Endodermal cell (in vitro differentiated cells): ENCODE measurements around the gene DIP2B. TPM values are rescaled to one million over a fixed set of nuclear protein-coding genes. Genes with fewer than 3 reads are reported as not detected.
A peak's percentile ranks its signal among the peaks of the same experiment; 100 is the strongest.

Source experiments
- DNase-seq: peaks from one replicate; pipeline ENCODE4 v3.0.0-alpha.2; 2017
- H3K27ac ChIP-seq: 2 replicates; pipeline ENCODE4 v1.5.1; 2013; ENCODE audit warnings: mild to moderate bottlenecking, low read depth, low read length, moderate library complexity
- H3K27me3 ChIP-seq: 2 replicates; pipeline ENCODE4 v1.6.1; 2013; ENCODE audit warnings: mild to moderate bottlenecking, low read length, moderate library complexity; ENCODE audit not compliant: insufficient read depth, control insufficient read depth, poor library complexity, severe bottlenecking
- H3K36me3 ChIP-seq: 2 replicates; pipeline ENCODE4 v1.7.0; 2013; ENCODE audit warnings: mild to moderate bottlenecking, low read length, moderate library complexity; ENCODE audit not compliant: control insufficient read depth, insufficient read depth
- H3K4me1 ChIP-seq: one replicate; pipeline ENCODE4 v1.7.0; 2013; ENCODE audit warnings: low read length; ENCODE audit not compliant: control insufficient read depth, insufficient read depth
- H3K4me3 ChIP-seq: 2 replicates; pipeline ENCODE4 v1.5.1; 2013; ENCODE audit warnings: mild to moderate bottlenecking, low read length, moderate library complexity
- H3K9ac ChIP-seq: 2 replicates; pipeline ENCODE4 v1.6.1; 2013; ENCODE audit warnings: mild to moderate bottlenecking, low read length, moderate library complexity; ENCODE audit not compliant: poor library complexity, severe bottlenecking; ENCODE audit errors: extremely low read depth
- H3K9me3 ChIP-seq: 2 replicates; pipeline ENCODE4 v1.6.1; 2013; ENCODE audit warnings: mild to moderate bottlenecking, low read length, moderate library complexity; ENCODE audit not compliant: control insufficient read depth
- H3K27ac Mint-ChIP-seq: 2 replicates; pipeline ENCODE4 v1.8.0; 2020; ENCODE audit warnings: mixed read lengths
- H3K27me3 Mint-ChIP-seq: 2 replicates; pipeline ENCODE4 v1.8.0; 2021; ENCODE audit warnings: mild to moderate bottlenecking, mixed read lengths; ENCODE audit not compliant: insufficient read depth
- H3K36me3 Mint-ChIP-seq: 2 replicates; pipeline ENCODE4 v1.8.0; 2020; ENCODE audit warnings: low read depth, mixed read lengths
- H3K4me1 Mint-ChIP-seq: 2 replicates; pipeline ENCODE4 v1.8.0; 2020; ENCODE audit warnings: mixed read lengths
- H3K4me3 Mint-ChIP-seq: 2 replicates; pipeline ENCODE4 v1.8.0; 2020; ENCODE audit warnings: mild to moderate bottlenecking, moderate library complexity, mixed read lengths
- H3K9me3 Mint-ChIP-seq: 2 replicates; pipeline ENCODE4 v1.8.0; 2020; ENCODE audit warnings: mild to moderate bottlenecking, mixed read lengths
- WGBS, 2 experiments: methylation state at CpG; one replicate each; pipeline versions ENCODE4 v1.1.5 to v1.1.7; 2013; ENCODE audit warnings: missing lambda C conversion rate in 2 of 2, mixed read lengths in 1 of 2; ENCODE audit not compliant: insufficient coverage in 1 of 2, insufficient read length in 1 of 2; 5-methylcytosine and 5-hydroxymethylcytosine counted together
- total RNA-seq, 2 donors: library from RNA; stranded (reverse); fragmentation: NEBNext Ultra II Directional in 1 of 2; extraction: Animal tissue kit (Norgen Biotek cat#: 25700) in 1 of 2; gene quantifications; 2 replicates in 1 of 2; 3 replicates in 1 of 2; pipeline ENCODE4 v1.2.1, GENCODE V29; 2021
- TF ChIP-seq, protein P1 (sequence below): fragments of 200-600 bp; sonication (generic); conservative IDR thresholded peaks from 2 replicates; pipeline ENCODE4 v1.5.0; 2021; ENCODE audit warnings: antibody characterized with exemption, mild to moderate bottlenecking

Gene DIP2B
- total RNA-seq, 2 donors from 2014 or later = 20.6 to 21.3 TPM

DNA sequence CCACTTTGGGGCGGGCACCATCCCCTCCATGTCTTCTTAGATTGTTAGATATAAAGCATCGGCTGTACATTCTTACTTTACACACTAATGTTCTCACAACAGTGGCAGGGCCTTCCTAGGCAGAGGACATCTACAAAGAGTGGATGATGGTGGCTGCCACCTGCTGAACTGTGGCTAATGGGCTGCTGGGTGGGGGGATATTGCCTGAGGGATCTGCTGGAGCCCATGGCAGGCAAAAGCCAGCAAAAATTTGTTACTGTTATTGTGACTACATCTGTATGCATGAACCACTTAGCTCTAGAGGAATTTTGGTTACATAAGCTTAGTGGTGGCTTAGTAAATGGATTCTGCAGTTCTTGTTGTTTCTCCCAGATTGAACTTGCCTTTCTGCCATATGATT is 52.6 kb downstream of the DIP2B start:
- H3K36me3 Mint-ChIP-seq = peaks cover 3% of the 10 kb centered on the region
- no peaks in the 10 kb centered on the region for H3K27me3 Mint-ChIP-seq
- Histone ChIP-seq H3K27ac (no peak overlapping the region), H3K9ac (no peak overlapping the region), H3K27me3 (no peaks in the 10 kb centered on the region), H3K4me1 (no peaks in the 10 kb centered on the region), H3K9me3 (no peaks in the 10 kb centered on the region), H3K36me3 (no peaks in the 10 kb centered on the region), H3K4me3 (no peak overlapping the region)
- H3K9me3 Mint-ChIP-seq = no peaks in the 10 kb centered on the region
- H3K4me1 Mint-ChIP-seq = peaks cover 11% of the 10 kb centered on the region
- no peak overlapping the region for H3K27ac Mint-ChIP-seq
- WGBS, 2 experiments = 84% methylated on average over 2 of the region's 2 CpGs; no CpG with 5 or more reads in 1 of the 2 experiments
- no peak overlapping the region for H3K4me3 Mint-ChIP-seq
- DNase-seq = no peak
- TF ChIP-seq, protein P1, sequence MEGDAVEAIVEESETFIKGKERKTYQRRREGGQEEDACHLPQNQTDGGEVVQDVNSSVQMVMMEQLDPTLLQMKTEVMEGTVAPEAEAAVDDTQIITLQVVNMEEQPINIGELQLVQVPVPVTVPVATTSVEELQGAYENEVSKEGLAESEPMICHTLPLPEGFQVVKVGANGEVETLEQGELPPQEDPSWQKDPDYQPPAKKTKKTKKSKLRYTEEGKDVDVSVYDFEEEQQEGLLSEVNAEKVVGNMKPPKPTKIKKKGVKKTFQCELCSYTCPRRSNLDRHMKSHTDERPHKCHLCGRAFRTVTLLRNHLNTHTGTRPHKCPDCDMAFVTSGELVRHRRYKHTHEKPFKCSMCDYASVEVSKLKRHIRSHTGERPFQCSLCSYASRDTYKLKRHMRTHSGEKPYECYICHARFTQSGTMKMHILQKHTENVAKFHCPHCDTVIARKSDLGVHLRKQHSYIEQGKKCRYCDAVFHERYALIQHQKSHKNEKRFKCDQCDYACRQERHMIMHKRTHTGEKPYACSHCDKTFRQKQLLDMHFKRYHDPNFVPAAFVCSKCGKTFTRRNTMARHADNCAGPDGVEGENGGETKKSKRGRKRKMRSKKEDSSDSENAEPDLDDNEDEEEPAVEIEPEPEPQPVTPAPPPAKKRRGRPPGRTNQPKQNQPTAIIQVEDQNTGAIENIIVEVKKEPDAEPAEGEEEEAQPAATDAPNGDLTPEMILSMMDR = no peak

- H3K27ac ChIP-seq = no peak overlapping the region
- H3K4me1 Mint-ChIP-seq = peaks cover 11% of the 10 kb centered on the region
- TF ChIP-seq, protein P1 = no peak
- no peaks in the 10 kb centered on the region for H3K9me3 ChIP-seq
- H3K9ac ChIP-seq = no peak overlapping the region
- no peak overlapping the region for H3K27ac Mint-ChIP-seq
- H3K4me3 ChIP-seq = no peak overlapping the region
- H3K4me1 ChIP-seq = no peaks in the 10 kb centered on the region
- H3K9me3 Mint-ChIP-seq = no peaks in the 10 kb centered on the region
- no CpG with 5 or more reads among the region's 1 CpG for WGBS, 2 experiments
- H3K36me3 Mint-ChIP-seq = no peaks in the 10 kb centered on the region
- DNase-seq = no peak
- H3K4me3 Mint-ChIP-seq = no peak overlapping the region
- no peaks in the 10 kb centered on the region for H3K36me3 ChIP-seq
- no peaks in the 10 kb centered on the region for H3K27me3 Mint-ChIP-seq
- no peaks in the 10 kb centered on the region for H3K27me3 ChIP-seq
Observed at GRCh38 chr12:50558970-50559369, 54.2 kb downstream of the DIP2B start.

- Histone ChIP-seq H3K27me3 (no peaks in the 10 kb centered on the region), H3K9ac (no peak overlapping the region), H3K36me3 (no peaks in the 10 kb centered on the region), H3K27ac (no peak overlapping the region), H3K9me3 (no peaks in the 10 kb centered on the region), H3K4me3 (no peak overlapping the region), H3K4me1 (no peaks in the 10 kb centered on the region)
- peaks cover 1% of the 10 kb centered on the region for H3K4me1 Mint-ChIP-seq
- no peak for DNase-seq
- no peak overlapping the region for H3K4me3 Mint-ChIP-seq
- no peaks in the 10 kb centered on the region for H3K9me3 Mint-ChIP-seq
- peak overlapping the region; percentile 39 for H3K27ac Mint-ChIP-seq
- no peaks in the 10 kb centered on the region for H3K27me3 Mint-ChIP-seq
- peaks cover 2% of the 10 kb centered on the region for H3K36me3 Mint-ChIP-seq
- TF ChIP-seq, protein P1 = no peak
- 86 to 95% methylated on average over 5 to 7 of the region's 7 CpGs for WGBS, 2 experiments
Observed at GRCh38 chr12:50562520-50563433, 58.0 kb downstream of the DIP2B start.
